ENCODE results near the gene EPHA2.
"Not testable (repeated sequence)": the region's sequence is repeated elsewhere in the genome, so short reads cannot be mapped to it uniquely, and the experiment has no call there.

Gene EPHA2

GRCh38 chr1:16155537-16156410 is at the start of gene EPHA2:
EPHA2 (minus strand) TSS chr1:16156069; CDS start chr1:16155932, 137 bp downstream.
- DNase-seq (ENCODE audit: low spot score), result peak; percentile 83

- no peak for DNase-seq (ENCODE audit: low spot score)
Observed at GRCh38 chr1:16205334-16205671, 49.4 kb upstream of the EPHA2 start.

GRCh38 chr1:16204634-16205333 is 48.9 kb upstream of the EPHA2 start:
- DNase-seq (ENCODE audit: low spot score), result no peak

- DNase-seq (ENCODE audit: low spot score), result no peak
Observed at GRCh38 chr1:16204216-16204615, 48.3 kb upstream of the EPHA2 start.

GRCh38 chr1:16203550-16203949 is 47.7 kb upstream of the EPHA2 start:
- no peak for DNase-seq (ENCODE audit: low spot score)

- DNase-seq (ENCODE audit: low spot score), result no peak
Observed at GRCh38 chr1:16202281-16203210, 46.7 kb upstream of the EPHA2 start.

- no peak for DNase-seq (ENCODE audit: low spot score)
Observed at GRCh38 chr1:16199700-16200099, 43.8 kb upstream of the EPHA2 start.

GRCh38 chr1:16199157-16199501 is 43.3 kb upstream of the EPHA2 start:
- no peak for DNase-seq (ENCODE audit: low spot score)

- no peak for DNase-seq (ENCODE audit: low spot score)
Observed at GRCh38 chr1:16198444-16199156, 42.7 kb upstream of the EPHA2 start.

- no peak for DNase-seq (ENCODE audit: low spot score)
Observed at GRCh38 chr1:16196874-16197273, 41.0 kb upstream of the EPHA2 start.

GRCh38 chr1:16196139-16196538 is 40.3 kb upstream of the EPHA2 start:
- DNase-seq (ENCODE audit: low spot score), result not testable (repeated sequence)

GRCh38 chr1:16195518-16195905 is 39.6 kb upstream of the EPHA2 start:
- no peak for DNase-seq (ENCODE audit: low spot score)

GRCh38 chr1:16191916-16192546 is 36.2 kb upstream of the EPHA2 start:
- DNase-seq (ENCODE audit: low spot score), result no peak

GRCh38 chr1:16191309-16191708 is 35.4 kb upstream of the EPHA2 start:
- DNase-seq (ENCODE audit: low spot score), result no peak

- peak; percentile 36 for DNase-seq (ENCODE audit: low spot score)
Observed at GRCh38 chr1:16189921-16190621, 34.2 kb upstream of the EPHA2 start.

GRCh38 chr1:16189003-16189402 is 33.1 kb upstream of the EPHA2 start:
- DNase-seq (ENCODE audit: low spot score), result peak; percentile 24

- DNase-seq (ENCODE audit: low spot score), result peak; percentile 87
Observed at GRCh38 chr1:16187748-16188401, 32.0 kb upstream of the EPHA2 start.

GRCh38 chr1:16186655-16187235 is 30.9 kb upstream of the EPHA2 start:
- DNase-seq (ENCODE audit: low spot score), result no peak

GRCh38 chr1:16184557-16185303 is 28.9 kb upstream of the EPHA2 start:
- no peak for DNase-seq (ENCODE audit: low spot score)

All from AG08395 (cell line).